Cardiac fibroblast (primary cell): Measurements from ENCODE around the gene MFN2.

Experiments used
- DNase-seq, 2 donors: peaks; one replicate each; pipeline versions ENCODE4 v3.0.0 to v3.0.0-alpha.2; 2010; ENCODE audit warnings: low read depth in 2 of 2
- H3K4me3 ChIP-seq, 2 donors: replicated peaks in 1 of 2; 1 replicate in 1 of 2; 2 replicates in 1 of 2; pipeline ENCODE4 v1.5.1; 2011; ENCODE audit warnings: low read depth in 2 of 2, low read length in 2 of 2, mild to moderate bottlenecking in 2 of 2, moderate library complexity in 1 of 2
- CTCF ChIP-seq: IDR thresholded peaks from one replicate; pipeline ENCODE4 v1.5.1; 2011; ENCODE audit warnings: low read depth, mild to moderate bottlenecking, low read length, inconsistent platforms

Gene MFN2

GRCh38 chr1:12053752-12054548, 73.7 kb downstream of the MFN2 start:
- no peak for TF ChIP-seq CTCF
- no peak for DNase-seq
- H3K4me3 ChIP-seq: no peak overlapping the region

- no peak for DNase-seq
- no peak overlapping the region for H3K4me3 ChIP-seq
- no peak for TF ChIP-seq CTCF
These were observed 75.0 kb downstream of the MFN2 start for GRCh38 chr1:12055259-12055658.

GRCh38 chr1:12056331-12056841, 76.1 kb downstream of the MFN2 start:
- no peak for TF ChIP-seq CTCF
- peak in 1 of 2 donors; percentile 36 for DNase-seq
- no peak overlapping the region for H3K4me3 ChIP-seq

GRCh38 chr1:12057382-12057781, 77.1 kb downstream of the MFN2 start:
- no peak for TF ChIP-seq CTCF
- DNase-seq: peak in 1 of 2 donors; percentile 35
- no peak overlapping the region for H3K4me3 ChIP-seq

GRCh38 chr1:12057940-12058687, 77.9 kb downstream of the MFN2 start:
- no peak overlapping the region for H3K4me3 ChIP-seq
- TF ChIP-seq CTCF: no peak
- DNase-seq: no peak

- no peak for DNase-seq
- no peak for TF ChIP-seq CTCF
- H3K4me3 ChIP-seq: no peak overlapping the region
These were observed 79.0 kb downstream of the MFN2 start for GRCh38 chr1:12059226-12059625.
